ENCODE measurements around the gene SUN5. TPM values are rescaled to one million over a fixed set of nuclear protein-coding genes. Genes with fewer than 3 reads are reported as not detected.

SUN5 gene
- total RNA-seq, 4 donors from 2014 or later = not detected

DNA sequence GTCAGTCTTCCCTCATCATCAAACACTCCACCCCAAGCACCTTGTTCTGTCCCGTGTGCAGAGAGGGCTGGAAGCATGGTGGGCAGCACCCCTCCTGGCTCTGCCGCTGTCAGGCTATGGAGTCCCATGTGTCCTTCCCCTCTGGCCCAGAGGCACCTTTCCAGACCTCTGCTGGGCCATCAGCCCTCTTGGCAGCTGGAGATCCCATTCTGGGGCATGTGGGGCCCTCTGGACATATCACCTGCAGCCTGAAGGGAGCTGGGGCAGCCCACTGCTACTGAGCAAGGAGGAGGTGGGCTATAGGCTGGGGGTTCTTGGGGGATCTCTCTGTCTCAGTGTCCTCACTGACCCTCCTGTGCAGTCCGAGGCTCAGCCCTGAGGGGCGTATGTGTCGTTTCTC lies 42.2 kb downstream of the SUN5 start:
- DNase-seq = no peak
- Histone ChIP-seq H3K4me1 (no peaks in the 10 kb centered on the region), H3K27me3 (no peaks in the 10 kb centered on the region), H3K27ac (no peak overlapping the region), H3K9me3 (peaks cover 6 to 7% of the 10 kb centered on the region in 2 donors), H3K4me3 (no peak overlapping the region), H3K36me3 (no peaks in the 10 kb centered on the region)
- in situ Hi-C loops (cut with MboI; ENCODE audit: low pct_ligation_motif_present in 1 of 4, low pct_unique_long_range_greater_than_20kb in 1 of 4, low sequenced_read_pairs in 3 of 4) (no loop called here), intact Hi-C loops (cut with DNase I; ENCODE audit: low total_unique reads) (no loop called here)
- WGBS, 2 donors (ENCODE audit: low coverage in 1 of 2) = 86 to 88% methylated on average over 3 to 5 of the region's 5 CpGs
- TF ChIP-seq, protein P1, sequence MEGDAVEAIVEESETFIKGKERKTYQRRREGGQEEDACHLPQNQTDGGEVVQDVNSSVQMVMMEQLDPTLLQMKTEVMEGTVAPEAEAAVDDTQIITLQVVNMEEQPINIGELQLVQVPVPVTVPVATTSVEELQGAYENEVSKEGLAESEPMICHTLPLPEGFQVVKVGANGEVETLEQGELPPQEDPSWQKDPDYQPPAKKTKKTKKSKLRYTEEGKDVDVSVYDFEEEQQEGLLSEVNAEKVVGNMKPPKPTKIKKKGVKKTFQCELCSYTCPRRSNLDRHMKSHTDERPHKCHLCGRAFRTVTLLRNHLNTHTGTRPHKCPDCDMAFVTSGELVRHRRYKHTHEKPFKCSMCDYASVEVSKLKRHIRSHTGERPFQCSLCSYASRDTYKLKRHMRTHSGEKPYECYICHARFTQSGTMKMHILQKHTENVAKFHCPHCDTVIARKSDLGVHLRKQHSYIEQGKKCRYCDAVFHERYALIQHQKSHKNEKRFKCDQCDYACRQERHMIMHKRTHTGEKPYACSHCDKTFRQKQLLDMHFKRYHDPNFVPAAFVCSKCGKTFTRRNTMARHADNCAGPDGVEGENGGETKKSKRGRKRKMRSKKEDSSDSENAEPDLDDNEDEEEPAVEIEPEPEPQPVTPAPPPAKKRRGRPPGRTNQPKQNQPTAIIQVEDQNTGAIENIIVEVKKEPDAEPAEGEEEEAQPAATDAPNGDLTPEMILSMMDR (IDR thresholded peaks at IDR 0.05) = no peak
- no peak for TF ChIP-seq POLR2AphosphoS5 (IDR thresholded peaks at IDR 0.05)
- no peak for TF ChIP-seq EP300 (IDR thresholded peaks at IDR 0.05; ENCODE audit: low read depth)
- TF ChIP-seq POLR2A (IDR thresholded peaks at IDR 0.05) = no peak

GRCh38 chr20:32960849-32961731 lies 43.1 kb downstream of the SUN5 start:
- Histone ChIP-seq H3K9me3 (peaks cover 14 to 15% of the 10 kb centered on the region in 2 donors), H3K4me1 (no peaks in the 10 kb centered on the region), H3K27ac (no peak overlapping the region), H3K4me3 (no peak overlapping the region), H3K36me3 (no peaks in the 10 kb centered on the region), H3K27me3 (no peaks in the 10 kb centered on the region)
- intact Hi-C loops (cut with DNase I; ENCODE audit: low total_unique reads) = no loop called here
- no peak for TF ChIP-seq POLR2A (IDR thresholded peaks at IDR 0.05)
- no peak for TF ChIP-seq EP300 (IDR thresholded peaks at IDR 0.05; ENCODE audit: low read depth)
- TF ChIP-seq POLR2AphosphoS5 (IDR thresholded peaks at IDR 0.05) = no peak
- TF ChIP-seq, protein P1 (IDR thresholded peaks at IDR 0.05) = no peak
- DNase-seq = no peak
- 87 to 89% methylated on average over 7 to 26 of the region's 28 CpGs for WGBS, 2 donors (ENCODE audit: low coverage in 1 of 2)
- in situ Hi-C loops (cut with MboI; ENCODE audit: low pct_ligation_motif_present in 1 of 4, low pct_unique_long_range_greater_than_20kb in 1 of 4, low sequenced_read_pairs in 3 of 4) = no loop called here

- TF ChIP-seq, protein P1 (IDR thresholded peaks at IDR 0.05) = no peak
- TF ChIP-seq POLR2A (IDR thresholded peaks at IDR 0.05) (no peak), POLR2AphosphoS5 (IDR thresholded peaks at IDR 0.05) (no peak), EP300 (IDR thresholded peaks at IDR 0.05; ENCODE audit: low read depth) (no peak)
- Histone ChIP-seq H3K36me3 (no peaks in the 10 kb centered on the region), H3K27me3 (no peaks in the 10 kb centered on the region), H3K27ac (no peak overlapping the region), H3K4me3 (no peak overlapping the region), H3K9me3 (peaks cover 17 to 19% of the 10 kb centered on the region in 2 donors), H3K4me1 (no peaks in the 10 kb centered on the region)
- in situ Hi-C loops (cut with MboI; ENCODE audit: low pct_ligation_motif_present in 1 of 4, low pct_unique_long_range_greater_than_20kb in 1 of 4, low sequenced_read_pairs in 3 of 4) (no loop called here), intact Hi-C loops (cut with DNase I; ENCODE audit: low total_unique reads) (no loop called here)
- no peak for DNase-seq
Measured at GRCh38 chr20:32960222-32960518, 44.1 kb downstream of the SUN5 start.

DNA sequence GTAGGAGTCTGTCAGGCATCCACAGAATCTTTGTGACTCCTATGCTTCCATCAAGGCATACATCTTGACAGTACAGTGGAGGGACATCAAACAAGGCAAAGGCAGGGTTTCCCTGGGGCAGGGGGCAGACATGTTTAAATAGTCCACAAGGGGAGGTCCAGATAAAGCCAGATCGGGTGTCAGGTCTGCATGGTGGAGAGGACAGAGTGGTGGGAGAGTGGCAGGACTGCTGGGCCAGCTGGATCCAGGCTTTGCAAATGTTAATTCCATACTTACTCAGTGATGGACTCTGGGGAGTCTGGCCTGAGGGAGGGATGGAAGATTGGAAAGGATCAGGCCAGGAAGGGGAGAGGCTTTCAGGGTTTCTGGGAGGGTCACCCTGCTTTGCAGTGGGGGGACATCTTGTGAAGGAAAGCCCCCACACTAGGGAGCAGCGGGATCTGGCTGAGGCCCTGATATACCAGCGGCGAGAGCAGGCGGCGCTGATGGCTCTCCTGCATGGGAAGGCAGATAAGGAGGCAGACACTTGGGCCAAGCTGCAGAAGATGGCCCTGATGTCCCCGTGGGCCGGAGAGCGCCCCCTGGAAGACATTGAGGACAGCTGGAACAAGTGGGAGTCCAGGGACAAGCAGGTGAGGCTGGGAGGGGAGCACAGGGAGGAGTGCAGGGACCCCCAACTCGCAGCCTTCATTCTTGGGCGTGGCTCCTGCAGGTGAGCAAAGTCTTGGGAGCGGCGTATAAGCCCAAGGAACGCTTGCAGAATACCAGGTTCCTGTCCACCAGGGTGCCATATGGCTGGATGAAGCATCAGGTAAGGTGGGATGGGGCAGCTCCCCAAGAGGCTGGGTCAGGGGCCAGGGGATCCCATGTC lies 44.6 kb downstream of the SUN5 start:
- intact Hi-C loops (cut with DNase I; ENCODE audit: low total_unique reads) = no loop called here
- H3K9me3 ChIP-seq = peaks cover 17 to 23% of the 10 kb centered on the region in 2 donors
- in situ Hi-C loops (cut with MboI; ENCODE audit: low pct_ligation_motif_present in 1 of 4, low pct_unique_long_range_greater_than_20kb in 1 of 4, low sequenced_read_pairs in 3 of 4) = no loop called here
- H3K27me3 ChIP-seq = no peaks in the 10 kb centered on the region
- no peak for DNase-seq
- WGBS, 2 donors (ENCODE audit: low coverage in 1 of 2) = 88 to 92% methylated on average over 7 to 14 of the region's 14 CpGs
- H3K36me3 ChIP-seq = no peaks in the 10 kb centered on the region
- no peaks in the 10 kb centered on the region for H3K4me1 ChIP-seq
- no peak overlapping the region for H3K4me3 ChIP-seq
- TF ChIP-seq POLR2A (IDR thresholded peaks at IDR 0.05) = no peak
- TF ChIP-seq, protein P1 (IDR thresholded peaks at IDR 0.05) = no peak
- no peak for TF ChIP-seq EP300 (IDR thresholded peaks at IDR 0.05; ENCODE audit: low read depth)
- no peak for TF ChIP-seq POLR2AphosphoS5 (IDR thresholded peaks at IDR 0.05)
- no peak overlapping the region for H3K27ac ChIP-seq
